Left ventricle myocardium inferior (tissue), 1 donor: ENCODE results near the gene FBXO5. TPM values are rescaled to one million over a fixed set of nuclear protein-coding genes. Genes with fewer than 3 reads are reported as not detected.
"Not testable (repeated sequence)": the region's sequence is repeated elsewhere in the genome, so short reads cannot be mapped to it uniquely, and the experiment has no call there.

ENCODE experiments used
- DNase-seq: peaks from one replicate; pipeline ENCODE4 v3.0.0-alpha.2; 2020
- H3K27ac ChIP-seq: fragments of 200-600 bp; replicated peaks from 2 replicates; pipeline ENCODE4 v1.8.0; 2021
- H3K27me3 ChIP-seq: fragments of 200-600 bp; 2 replicates; pipeline ENCODE4 v1.8.0; 2021; ENCODE audit warnings: low read depth
- H3K36me3 ChIP-seq: fragments of 200-600 bp; 2 replicates; pipeline ENCODE4 v1.8.0; 2021
- H3K4me1 ChIP-seq: fragments of 200-600 bp; 2 replicates; pipeline ENCODE4 v1.8.0; 2021
- H3K4me3 ChIP-seq: fragments of 200-600 bp; 2 replicates; pipeline ENCODE4 v1.8.0; 2021; ENCODE audit warnings: mild to moderate bottlenecking, moderate library complexity
- H3K9me3 ChIP-seq: fragments of 200-600 bp; replicated peaks from 2 replicates; pipeline ENCODE4 v1.8.0; 2021
- intact Hi-C: fragments of 100-400 bp; cut with micrococcal nuclease; formaldehyde crosslinking; loops from one replicate; pipeline ENCODE4 v1.11.0; 2022
- total RNA-seq: library from RNA; stranded (reverse); fragmentation: NEBNext Ultra II Directional; extraction: Animal tissue kit (Norgen Biotek cat#: 25700); gene quantifications from one replicate; pipeline ENCODE4 v1.2.1, GENCODE V29; 2021
- TF ChIP-seq, protein P1 (sequence below): fragments of 200-600 bp; IDR thresholded peaks from 2 replicates; pipeline ENCODE4 v1.8.0; 2021; ENCODE audit warnings: antibody characterized with exemption, mild to moderate bottlenecking, borderline replicate concordance
- donor health status: DM: no; HTN: yes; CAD: no; lungs with severe emphysema.

The FBXO5 gene
- total RNA-seq, 1 donor from 2014 or later = 1.6 TPM

DNA sequence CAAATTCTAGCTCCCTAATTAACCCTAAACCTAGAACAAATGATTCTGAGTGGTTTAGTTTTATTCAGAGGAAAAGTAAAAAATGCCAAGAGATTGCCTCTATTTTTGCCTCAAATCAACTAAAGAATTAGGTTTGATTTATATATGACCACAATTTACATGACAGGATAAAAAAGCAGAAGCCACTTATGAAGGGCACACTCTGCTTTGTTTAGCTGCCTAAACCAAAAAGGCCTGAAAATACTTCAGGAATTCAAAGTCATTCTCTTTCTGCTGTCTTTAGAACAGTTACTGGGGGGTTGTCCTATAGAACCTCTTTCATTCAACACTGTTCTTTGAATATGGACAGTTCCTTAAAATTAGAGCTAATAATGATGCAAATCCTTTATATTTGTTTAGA is 5.3 kb downstream of the FBXO5 start:
- H3K36me3 ChIP-seq = peaks cover 24% of the 10 kb centered on the region
- no peak overlapping the region for H3K27ac ChIP-seq
- peaks cover 8% of the 10 kb centered on the region for H3K4me1 ChIP-seq
- H3K27me3 ChIP-seq = no peaks in the 10 kb centered on the region
- TF ChIP-seq, protein P1, sequence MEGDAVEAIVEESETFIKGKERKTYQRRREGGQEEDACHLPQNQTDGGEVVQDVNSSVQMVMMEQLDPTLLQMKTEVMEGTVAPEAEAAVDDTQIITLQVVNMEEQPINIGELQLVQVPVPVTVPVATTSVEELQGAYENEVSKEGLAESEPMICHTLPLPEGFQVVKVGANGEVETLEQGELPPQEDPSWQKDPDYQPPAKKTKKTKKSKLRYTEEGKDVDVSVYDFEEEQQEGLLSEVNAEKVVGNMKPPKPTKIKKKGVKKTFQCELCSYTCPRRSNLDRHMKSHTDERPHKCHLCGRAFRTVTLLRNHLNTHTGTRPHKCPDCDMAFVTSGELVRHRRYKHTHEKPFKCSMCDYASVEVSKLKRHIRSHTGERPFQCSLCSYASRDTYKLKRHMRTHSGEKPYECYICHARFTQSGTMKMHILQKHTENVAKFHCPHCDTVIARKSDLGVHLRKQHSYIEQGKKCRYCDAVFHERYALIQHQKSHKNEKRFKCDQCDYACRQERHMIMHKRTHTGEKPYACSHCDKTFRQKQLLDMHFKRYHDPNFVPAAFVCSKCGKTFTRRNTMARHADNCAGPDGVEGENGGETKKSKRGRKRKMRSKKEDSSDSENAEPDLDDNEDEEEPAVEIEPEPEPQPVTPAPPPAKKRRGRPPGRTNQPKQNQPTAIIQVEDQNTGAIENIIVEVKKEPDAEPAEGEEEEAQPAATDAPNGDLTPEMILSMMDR = no peak
- no peaks in the 10 kb centered on the region for H3K9me3 ChIP-seq
- no peak for DNase-seq
- H3K4me3 ChIP-seq = no peak overlapping the region
- intact Hi-C loops = no loop called here

DNA sequence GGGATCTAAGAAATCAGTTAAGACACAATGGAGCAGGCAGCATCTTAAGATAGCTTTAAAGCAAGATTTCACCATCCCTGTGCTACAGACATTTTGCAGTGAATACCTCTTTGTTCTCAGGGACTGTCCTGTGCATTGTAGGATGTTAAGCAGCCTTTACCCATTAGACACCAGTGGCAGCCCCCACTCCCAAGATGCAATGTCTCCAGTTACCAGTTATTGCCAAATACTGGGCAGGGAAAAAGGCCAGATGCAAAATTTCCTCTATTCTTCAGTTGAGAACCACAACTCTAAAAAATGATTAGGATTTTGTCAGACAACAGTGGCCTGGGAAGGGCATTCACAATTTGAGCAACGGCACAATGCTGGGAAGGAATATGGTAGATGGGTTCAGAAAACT is 6.1 kb downstream of the FBXO5 start:
- Histone ChIP-seq H3K4me1 (no peaks in the 10 kb centered on the region), H3K27ac (no peak overlapping the region), H3K4me3 (no peak overlapping the region), H3K9me3 (no peaks in the 10 kb centered on the region), H3K36me3 (peaks cover 32% of the 10 kb centered on the region), H3K27me3 (no peaks in the 10 kb centered on the region)
- no peak for DNase-seq
- TF ChIP-seq, protein P1 = no peak
- intact Hi-C loops = no loop called here

DNA sequence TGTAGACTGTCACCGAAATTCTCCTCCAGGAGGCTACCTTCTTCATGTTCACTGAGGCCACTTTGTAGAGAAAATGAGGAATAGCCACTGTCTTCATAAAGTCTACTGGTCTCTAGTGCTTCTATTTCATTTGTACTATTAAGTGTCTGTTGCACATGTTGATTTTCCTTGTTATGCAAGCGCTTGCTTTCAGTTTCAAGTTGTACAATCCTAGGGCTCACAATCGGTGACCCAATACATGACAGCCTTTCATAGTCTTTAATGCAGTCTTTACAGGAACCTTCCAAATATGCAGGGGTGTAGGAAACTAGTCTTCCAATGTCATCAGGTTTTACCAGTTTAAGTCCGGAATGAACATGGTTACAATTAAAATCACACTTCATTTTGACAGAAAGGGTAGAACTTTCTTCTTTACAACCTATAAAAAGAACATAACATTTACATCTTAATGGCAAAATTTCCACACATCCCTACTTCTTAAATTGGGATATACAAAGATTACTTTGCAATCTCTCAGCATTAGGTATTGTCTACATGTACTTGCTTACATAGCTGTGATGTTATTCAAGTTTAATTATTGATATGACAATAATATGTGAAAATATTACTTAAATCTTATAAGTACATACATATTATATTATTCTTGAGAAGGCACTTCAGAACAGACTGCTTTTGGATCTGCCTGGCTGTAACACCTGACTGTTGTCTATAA is 7.5 kb downstream of the FBXO5 start:
- Histone ChIP-seq H3K36me3 (peaks cover 46% of the 10 kb centered on the region), H3K27ac (no peak overlapping the region), H3K27me3 (no peaks in the 10 kb centered on the region), H3K9me3 (no peaks in the 10 kb centered on the region), H3K4me1 (no peaks in the 10 kb centered on the region), H3K4me3 (no peak overlapping the region)
- TF ChIP-seq, protein P1 = no peak
- no peak for DNase-seq
- intact Hi-C loops = no loop called here

DNA sequence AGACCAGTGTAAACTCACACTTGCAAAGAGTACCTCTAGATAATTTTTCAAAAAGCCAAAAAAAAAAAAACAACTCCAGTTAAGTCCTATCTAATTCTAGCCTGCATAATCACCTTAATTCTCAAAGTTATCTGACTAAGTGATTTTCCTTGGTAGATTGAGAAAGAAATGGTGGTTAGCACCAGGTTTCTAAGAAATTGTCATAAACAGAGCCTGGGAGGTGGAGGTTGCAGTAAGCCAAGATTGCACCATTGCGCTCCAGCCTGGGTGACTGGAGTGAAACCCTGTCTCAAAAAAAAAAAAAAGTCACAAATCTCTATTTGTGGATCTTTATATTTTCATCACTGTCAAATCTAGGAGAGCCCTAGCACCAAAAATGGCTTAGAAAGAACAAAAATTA is 8.9 kb downstream of the FBXO5 start:
- intact Hi-C loops = no loop called here
- no peaks in the 10 kb centered on the region for H3K9me3 ChIP-seq
- DNase-seq = no peak
- H3K27me3 ChIP-seq = no peaks in the 10 kb centered on the region
- H3K4me1 ChIP-seq = no peaks in the 10 kb centered on the region
- H3K36me3 ChIP-seq = peaks cover 58% of the 10 kb centered on the region
- TF ChIP-seq, protein P1 = no peak
- H3K4me3 ChIP-seq = no peak overlapping the region
- no peak overlapping the region for H3K27ac ChIP-seq

DNA sequence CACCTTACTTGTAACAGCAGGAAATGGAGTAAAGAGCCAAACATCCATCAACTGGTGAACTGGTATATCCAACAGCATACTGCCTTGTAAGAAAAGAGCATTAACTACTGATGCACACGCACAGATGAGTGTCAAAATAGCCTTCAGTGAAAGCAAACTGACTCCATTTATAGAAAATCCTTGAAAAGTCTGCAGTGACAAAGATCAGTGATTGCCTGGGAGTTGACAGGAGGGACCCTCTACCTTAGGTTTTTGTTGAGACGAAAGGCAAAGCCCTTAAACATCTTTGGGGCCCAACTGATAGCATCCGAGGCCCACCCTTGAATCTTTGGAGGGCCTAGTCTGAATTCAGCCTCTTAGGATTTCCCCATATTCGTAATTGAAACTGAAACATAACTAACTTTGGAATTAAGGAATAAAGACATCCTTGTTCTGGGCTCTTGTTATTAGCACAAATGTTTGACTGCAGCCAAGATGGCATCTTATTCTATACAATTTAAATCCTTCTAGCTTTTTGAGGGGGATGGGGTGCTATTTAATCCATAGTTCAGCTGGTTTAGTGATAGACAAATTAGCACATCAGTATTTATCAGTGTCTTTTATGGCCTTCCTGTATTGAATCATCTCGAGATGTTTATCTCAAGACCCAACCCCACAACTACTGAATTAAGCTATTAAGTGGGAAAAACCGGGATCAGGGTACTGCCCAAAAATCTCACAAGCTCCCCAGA is 13.0 kb downstream of the FBXO5 start:
- no peak for DNase-seq
- intact Hi-C loops = no loop called here
- TF ChIP-seq, protein P1 = no peak
- no peaks in the 10 kb centered on the region for H3K4me1 ChIP-seq
- no peaks in the 10 kb centered on the region for H3K27me3 ChIP-seq
- H3K4me3 ChIP-seq = no peak overlapping the region
- no peak overlapping the region for H3K27ac ChIP-seq
- peaks cover 57% of the 10 kb centered on the region for H3K36me3 ChIP-seq
- peaks cover 21% of the 10 kb centered on the region for H3K9me3 ChIP-seq

DNA sequence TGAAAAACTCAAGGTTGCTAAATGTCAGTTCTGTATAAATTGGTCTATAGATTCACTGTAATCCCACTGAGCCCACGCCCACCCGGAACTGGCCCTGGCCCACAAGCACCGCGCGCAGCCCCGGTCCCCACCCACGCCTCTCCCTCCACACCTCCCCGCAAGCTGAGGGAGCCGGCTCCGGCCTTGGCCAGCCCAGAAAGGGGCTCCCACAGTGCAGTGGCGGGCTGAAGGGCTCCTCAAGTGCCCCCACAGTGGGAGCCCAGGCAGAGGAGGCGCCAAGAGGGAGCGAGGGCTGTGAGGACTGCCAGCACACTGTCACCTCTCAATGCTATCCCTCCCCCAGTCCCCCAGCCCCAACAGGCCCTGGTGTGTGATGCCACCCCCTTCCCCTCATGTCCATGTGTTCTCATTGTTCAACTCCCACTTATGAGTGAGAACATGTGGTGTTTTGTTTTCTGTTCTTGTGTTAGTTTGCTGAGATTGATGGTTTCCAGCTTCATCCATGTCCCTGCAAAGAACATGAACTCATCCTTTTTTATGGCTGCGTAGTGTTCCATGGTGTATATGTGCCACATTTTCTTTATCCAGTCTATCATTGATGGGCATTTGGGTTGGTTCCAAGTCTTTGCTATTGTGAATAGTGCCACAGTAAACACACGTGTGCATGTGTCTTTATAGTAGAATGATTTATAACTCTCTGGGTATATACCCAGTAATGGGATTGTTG is 16.5 kb downstream of the FBXO5 start:
- H3K4me1 ChIP-seq, H3K27ac ChIP-seq, H3K4me3 ChIP-seq, H3K27me3 ChIP-seq, intact Hi-C loops, DNase-seq: not testable (repeated sequence)
- Histone ChIP-seq H3K36me3 (peaks cover 22% of the 10 kb centered on the region), H3K9me3 (peaks cover 24% of the 10 kb centered on the region)
